DMS79 treated with DMSO at 0.1 percent for 48 hours (cell line): ENCODE measurements around the gene SOX5.

Source experiments
- DNase-seq: peaks from one replicate; lab custom pipeline; 2025; lab: John Stamatoyannopoulos, UW

The SOX5 gene

DNA sequence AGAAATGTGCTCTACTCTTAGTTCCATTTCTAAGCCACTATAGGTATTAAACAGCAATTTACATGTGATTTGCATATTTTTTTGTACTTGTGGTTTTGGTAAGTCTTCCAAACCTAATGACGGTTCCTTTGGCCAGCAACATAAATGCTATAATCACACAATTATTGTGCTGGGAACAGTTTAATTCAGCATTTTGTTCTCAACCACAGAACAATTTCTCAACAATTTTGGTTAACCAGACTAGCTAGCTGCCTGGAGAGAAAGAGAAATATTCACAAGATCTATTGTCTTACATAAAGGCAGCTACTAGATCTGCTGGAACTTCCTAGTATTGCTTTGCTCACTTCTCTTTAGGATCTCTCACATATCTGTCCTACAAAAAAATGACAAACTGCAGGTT, 265.3 kb downstream of the SOX5 start:
- no peak for DNase-seq

GRCh38 chr12:23681237-23681636, 268.2 kb downstream of the SOX5 start:
- no peak for DNase-seq

- no peak for DNase-seq
Measured at GRCh38 chr12:23674064-23674463, 275.4 kb downstream of the SOX5 start.

GRCh38 chr12:23671881-23672280, 277.6 kb downstream of the SOX5 start:
- DNase-seq: no peak

DNA sequence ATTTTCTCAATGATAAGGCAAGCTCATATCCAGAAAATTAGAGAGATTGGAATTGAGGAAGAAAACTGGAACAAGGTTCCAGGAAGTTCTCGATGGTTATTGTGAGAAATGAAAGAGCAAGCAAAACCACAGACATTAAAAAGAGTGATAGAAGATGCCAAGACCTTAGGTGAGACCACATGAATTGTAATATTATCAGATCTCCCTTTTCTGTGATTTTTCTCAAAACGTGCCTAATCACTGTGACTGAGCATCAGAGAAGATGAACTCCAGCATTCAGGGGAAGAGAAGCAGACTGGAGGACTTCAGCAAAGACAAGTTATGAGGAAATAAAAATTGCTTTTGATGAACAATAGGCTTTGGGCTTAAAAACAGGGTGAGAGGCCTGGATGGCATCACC, 278.8 kb downstream of the SOX5 start:
- DNase-seq: no peak

GRCh38 chr12:23669691-23670090, 279.8 kb downstream of the SOX5 start:
- no peak for DNase-seq

- DNase-seq: no peak
Measured at GRCh38 chr12:23666866-23667265, 282.6 kb downstream of the SOX5 start.

DNA sequence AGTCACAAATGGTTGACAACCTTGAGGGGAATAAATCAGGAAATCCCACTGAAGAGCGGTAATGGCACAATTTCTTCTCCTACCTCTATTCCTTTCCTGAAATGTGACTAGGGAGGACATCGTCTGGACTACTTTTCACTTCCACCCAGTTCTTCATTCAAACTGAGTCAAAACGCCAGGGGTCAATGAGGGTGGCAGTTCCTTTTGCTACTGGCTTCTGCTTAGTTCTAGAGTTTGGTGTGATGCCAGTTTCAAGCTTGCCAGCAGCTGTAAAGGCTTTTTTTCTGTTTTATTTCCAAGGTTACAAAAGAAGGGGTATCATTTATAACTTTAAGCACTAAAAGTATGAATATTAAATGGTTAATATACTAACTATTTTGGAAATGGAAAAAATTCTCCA, 286.5 kb downstream of the SOX5 start:
- DNase-seq: no peak

DNA sequence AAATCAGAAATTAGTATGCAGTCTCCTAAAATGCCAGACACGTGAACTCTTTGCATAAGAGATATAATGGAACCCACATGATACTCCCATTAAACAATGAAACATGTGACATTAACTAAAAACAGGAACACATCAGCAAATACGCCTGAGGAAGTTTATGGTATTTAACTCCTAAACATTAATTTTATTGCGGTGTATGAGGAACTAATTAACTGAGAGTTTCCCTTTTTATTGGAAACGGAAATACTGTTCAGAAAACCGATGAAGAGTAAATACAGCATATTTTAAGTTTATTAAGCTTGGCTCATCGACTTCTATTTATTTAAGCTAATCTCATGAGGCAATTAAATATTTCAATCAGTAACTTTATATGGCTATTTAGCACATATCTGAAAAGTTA, 290.3 kb downstream of the SOX5 start:
- DNase-seq: no peak

- DNase-seq: no peak
Measured at GRCh38 chr12:23657598-23657997, 291.9 kb downstream of the SOX5 start.

- no peak for DNase-seq
Measured at GRCh38 chr12:23655884-23656283, 293.6 kb downstream of the SOX5 start.

DNA sequence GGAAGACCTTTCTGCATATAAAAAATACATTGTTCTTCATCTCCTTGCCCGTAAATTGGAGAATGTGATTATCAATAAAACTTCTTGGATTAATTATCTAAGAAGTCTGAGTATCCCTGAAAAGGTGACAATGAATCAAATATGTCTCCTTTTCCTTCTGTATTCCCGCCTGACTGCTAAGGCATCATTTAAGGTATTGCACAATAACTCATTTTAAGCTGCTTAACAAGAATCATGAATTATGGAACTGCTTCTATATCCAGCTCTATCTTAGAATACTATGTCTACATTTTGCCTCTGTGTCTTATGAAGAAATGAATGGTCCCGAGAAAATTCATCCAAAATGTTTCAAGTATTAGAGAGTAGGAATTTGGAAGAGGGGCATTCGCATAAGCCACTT, 294.4 kb downstream of the SOX5 start:
- DNase-seq: no peak

GRCh38 chr12:23648546-23648945, 300.9 kb downstream of the SOX5 start:
- DNase-seq: no peak

- no peak for DNase-seq
Measured at GRCh38 chr12:23640754-23641153, 308.7 kb downstream of the SOX5 start.

DNA sequence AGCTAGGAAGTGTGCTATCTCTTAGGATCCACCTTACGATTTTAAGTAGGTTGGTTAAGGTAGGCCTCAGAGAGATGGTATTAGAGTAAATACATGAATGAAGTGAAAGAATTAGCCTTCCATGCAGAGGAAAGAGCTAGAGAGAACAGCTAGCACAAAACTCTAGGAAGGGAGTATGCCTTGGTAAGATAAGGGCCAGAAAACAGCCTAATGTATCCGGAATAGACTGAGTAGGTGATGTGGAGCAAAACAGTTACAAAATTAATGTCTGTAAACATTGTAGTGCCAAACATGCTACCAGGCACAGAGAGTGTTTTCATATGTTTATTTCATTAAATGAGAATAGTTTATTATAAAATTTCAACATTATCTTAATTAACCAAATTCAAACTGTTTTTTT, 315.1 kb downstream of the SOX5 start:
- no peak for DNase-seq

- no peak for DNase-seq
Measured at GRCh38 chr12:23631786-23632377, 317.6 kb downstream of the SOX5 start.

DNA sequence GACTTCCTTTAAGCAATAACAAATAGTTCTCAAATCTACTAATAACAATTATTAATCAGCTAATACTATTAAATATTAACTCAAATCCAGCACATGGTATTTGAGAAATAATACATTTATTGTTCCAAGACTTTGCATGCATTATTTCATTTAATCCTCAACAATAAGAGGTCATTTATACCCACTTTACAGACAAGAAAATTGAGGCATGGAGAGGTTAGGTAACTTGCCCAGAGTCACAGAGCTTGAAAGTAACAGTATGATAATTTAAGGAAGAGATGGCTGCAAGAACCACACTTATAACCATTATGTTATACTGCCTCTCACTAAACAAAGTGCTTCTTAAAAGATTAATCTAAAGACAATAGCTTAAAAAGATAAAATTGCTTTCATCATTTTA, 318.9 kb downstream of the SOX5 start:
- no peak for DNase-seq

DNA sequence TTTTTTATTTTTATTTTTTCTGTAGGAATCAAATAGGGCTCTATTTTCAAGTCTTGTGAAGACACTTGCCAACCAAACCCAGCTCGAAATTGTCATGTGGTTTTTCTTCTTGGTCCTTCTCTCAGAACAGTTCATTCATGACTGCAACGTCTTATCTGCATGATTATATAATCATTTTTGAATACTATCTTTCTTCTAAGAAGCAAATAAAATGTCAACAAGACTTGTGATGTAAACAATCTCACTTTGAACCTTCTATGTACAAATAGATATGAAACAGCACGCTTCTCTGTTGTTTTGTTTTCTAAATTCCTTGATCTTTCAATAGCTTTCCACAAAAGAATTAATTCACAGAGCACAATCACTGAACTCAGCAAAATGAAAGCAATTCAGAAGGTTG, 320.7 kb downstream of the SOX5 start:
- DNase-seq: no peak

DNA sequence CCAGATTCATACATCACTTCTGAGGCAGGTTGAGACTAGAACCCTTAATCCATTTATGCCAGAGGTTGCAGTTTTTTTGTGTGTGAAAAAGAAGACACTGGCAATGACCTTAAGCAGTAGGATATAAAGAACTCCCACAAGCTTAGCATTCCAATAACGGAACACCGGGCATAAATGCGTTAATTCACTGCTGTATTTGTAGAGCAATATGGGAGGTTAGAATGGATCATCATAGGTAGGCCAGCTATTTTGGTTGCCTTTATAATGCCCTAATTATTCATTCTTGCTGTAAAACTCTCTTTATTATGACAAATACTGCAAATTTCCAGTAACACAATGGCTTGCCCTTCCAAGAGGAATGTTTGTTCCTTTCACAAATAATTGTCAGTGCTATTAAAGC, 322.7 kb downstream of the SOX5 start:
- no peak for DNase-seq

DNA sequence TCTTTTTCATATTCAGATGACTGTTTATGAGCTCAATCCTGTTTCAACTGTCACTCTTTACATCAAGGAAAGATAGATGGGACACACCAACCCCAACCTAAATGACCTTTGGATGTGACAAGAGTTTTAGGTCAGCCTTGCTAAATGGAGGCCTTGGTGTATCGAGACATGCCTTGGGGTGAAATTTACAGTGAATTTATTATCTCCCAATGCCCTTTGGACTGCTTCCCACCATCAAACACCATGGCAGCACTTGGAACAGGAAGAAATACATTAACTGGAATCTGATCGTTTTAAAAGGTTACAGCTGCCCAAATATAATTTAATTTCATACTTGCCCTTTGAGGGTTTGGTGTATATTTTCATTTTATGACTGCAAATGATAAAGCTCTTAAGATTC, 327.6 kb downstream of the SOX5 start:
- DNase-seq: no peak

- no peak for DNase-seq
Measured at GRCh38 chr12:23618718-23619117, 330.8 kb downstream of the SOX5 start.

DNA sequence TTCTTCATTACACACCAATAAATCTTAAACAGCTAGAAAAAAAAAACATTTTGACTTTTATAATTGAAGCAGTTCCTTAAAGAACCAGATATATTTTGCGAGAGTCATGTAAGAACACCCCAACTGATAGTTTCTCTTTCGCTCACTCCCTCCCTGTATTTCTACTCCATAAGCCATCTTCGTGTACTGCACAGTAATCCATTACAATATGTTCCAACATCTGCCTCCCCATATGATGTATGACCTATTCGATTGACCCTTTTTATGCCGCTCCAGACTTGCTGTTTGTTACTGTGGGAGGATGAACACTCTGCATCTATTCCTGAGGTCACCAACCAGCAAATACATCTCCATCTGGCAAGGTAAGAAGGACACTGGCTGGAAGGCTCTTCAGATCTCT, 331.7 kb downstream of the SOX5 start:
- no peak for DNase-seq

GRCh38 chr12:23614280-23614679, 335.2 kb downstream of the SOX5 start:
- DNase-seq: no peak

GRCh38 chr12:23611320-23611719, 338.1 kb downstream of the SOX5 start:
- DNase-seq: no peak

GRCh38 chr12:23600919-23601318, 348.6 kb downstream of the SOX5 start:
- DNase-seq: no peak
